H1 (cell line): ENCODE measurements around the gene RFPL1. TPM values are rescaled to one million over a fixed set of nuclear protein-coding genes. Genes with fewer than 3 reads are reported as not detected.
"Not testable (repeated sequence)": the region's sequence is repeated elsewhere in the genome, so short reads cannot be mapped to it uniquely, and the experiment has no call there.

Experiments
- CTCF ChIA-PET: fragments of 300-600 bp; sonication (Branson Sonifier 250); formaldehyde crosslinking; loops from one replicate; lab custom pipeline; 2021; ENCODE audit not compliant: partially characterized antibody; lab: Charles Lee
- POLR2A ChIA-PET: fragments of 300-600 bp; sonication (Branson Sonifier 250); formaldehyde crosslinking; loops from one replicate; lab custom pipeline; 2021; ENCODE audit warnings: inconsistent platforms; ENCODE audit not compliant: partially characterized antibody; lab: Charles Lee
- DNase-seq, 2 experiments: peaks; one replicate each; pipeline versions ENCODE4 v3.0.0 to v3.0.0-alpha.2; 2010 to 2022; ENCODE audit warnings: low spot score in 2 of 2, low read depth in 1 of 2, mixed read lengths in 1 of 2
- FAIRE-seq: peaks from 2 replicates; lab custom pipeline; 2011; peaks lifted over from hg19 to GRCh38; lab: Jason Lieb, UNC
- H2AFZ ChIP-seq: 2 replicates; pipeline ENCODE4 v1.8.1; 2012; ENCODE audit warnings: low read length, inconsistent platforms
- H2AK5ac ChIP-seq: 2 replicates; pipeline ENCODE4 v1.6.1; 2013; ENCODE audit warnings: low read depth, low read length
- H2BK120ac ChIP-seq: replicated peaks from 2 replicates; pipeline ENCODE3; 2013; ENCODE audit warnings: low read depth, low read length, inconsistent platforms
- H2BK12ac ChIP-seq: 2 replicates; pipeline ENCODE4 v1.6.1; 2013; ENCODE audit warnings: low read depth, low read length
- H2BK15ac ChIP-seq: 2 replicates; pipeline ENCODE4 v1.6.1; 2013; ENCODE audit warnings: low read length
- H2BK20ac ChIP-seq: 2 replicates; pipeline ENCODE4 v1.6.1; 2013; ENCODE audit warnings: low read length
- H2BK5ac ChIP-seq: 2 replicates; pipeline ENCODE4 v1.6.1; 2013; ENCODE audit warnings: low read depth, low read length
- H3K14ac ChIP-seq: 2 replicates; pipeline ENCODE4 v1.6.1; 2013; ENCODE audit warnings: inconsistent platforms; ENCODE audit not compliant: insufficient read length
- H3K18ac ChIP-seq: 2 replicates; pipeline ENCODE4 v1.6.1; 2013; ENCODE audit warnings: low read length; ENCODE audit errors: extremely low read depth
- H3K23ac ChIP-seq: 2 replicates; pipeline ENCODE4 v1.6.1; 2013; ENCODE audit warnings: inconsistent platforms; ENCODE audit not compliant: insufficient read length
- H3K23me2 ChIP-seq: 2 replicates; pipeline ENCODE4 v1.6.1; 2013; ENCODE audit warnings: low read depth, low read length
- H3K27ac ChIP-seq: 2 replicates; pipeline ENCODE4 v1.6.1; 2011; ENCODE audit warnings: low read depth, low read length, inconsistent platforms
- H3K27me3 ChIP-seq, 4 experiments: replicated peaks in 1 of 4; 1 replicate in 1 of 4; 2 replicates in 3 of 4; pipeline versions ENCODE4 v1.6.1 to v1.8.1; 2011 to 2013; ENCODE audit warnings: low read length in 3 of 4, mild to moderate bottlenecking in 3 of 4, inconsistent platforms in 2 of 4, mixed read lengths in 2 of 4, moderate library complexity in 1 of 4; ENCODE audit not compliant: control insufficient read depth in 3 of 4, insufficient read depth in 3 of 4; ENCODE audit errors: extremely low read depth in 1 of 4
- H3K36me3 ChIP-seq, 4 experiments: 2 replicates each; pipeline versions ENCODE4 v1.6.1 to v1.8.1; 2011 to 2013; ENCODE audit warnings: mild to moderate bottlenecking in 4 of 4, low read length in 3 of 4, moderate library complexity in 2 of 4, control low read depth in 1 of 4, inconsistent platforms in 1 of 4; ENCODE audit not compliant: insufficient read depth in 4 of 4, control insufficient read depth in 2 of 4
- H3K4ac ChIP-seq: replicated peaks from 2 replicates; pipeline ENCODE3; 2013; ENCODE audit warnings: low read length, low read depth, mixed read lengths, inconsistent platforms; ENCODE audit not compliant: insufficient read length
- H3K4me1 ChIP-seq, 4 experiments: replicated peaks in 1 of 4; 1 replicate in 1 of 4; 2 replicates in 3 of 4; pipeline versions ENCODE4 v1.6.1 to v1.8.1; 2011 to 2013; ENCODE audit warnings: low read length in 3 of 4, inconsistent platforms in 2 of 4, mixed read lengths in 1 of 4; ENCODE audit not compliant: insufficient read depth in 4 of 4, control insufficient read depth in 3 of 4
- H3K4me2 ChIP-seq, 2 experiments: 2 replicates each; pipeline versions ENCODE4 v1.6.1 to v1.8.1; 2011 to 2013; ENCODE audit warnings: low read depth in 2 of 2, low read length in 2 of 2, control low read depth in 1 of 2, inconsistent platforms in 1 of 2, mild to moderate bottlenecking in 1 of 2; ENCODE audit not compliant: insufficient read depth in 1 of 2
- H3K4me3 ChIP-seq, 4 experiments: fragments of 200-600, 300-600 bp in 1 of 4; sonication (generic), shearing (Covaris generic), sonication (Bioruptor Twin) in 1 of 4; 2 replicates each; pipeline versions ENCODE4 v1.5.1 to v1.8.1; 2011 to 2016; ENCODE audit warnings: low read length in 4 of 4, low read depth in 3 of 4, control low read depth in 2 of 4, inconsistent platforms in 2 of 4, mild to moderate bottlenecking in 2 of 4, mixed read lengths in 1 of 4, moderate library complexity in 1 of 4; ENCODE audit not compliant: insufficient read depth in 2 of 4; ENCODE audit errors: extremely low read depth in 1 of 4
- H3K56ac ChIP-seq: replicated peaks from 2 replicates; pipeline ENCODE3; 2013; ENCODE audit warnings: low read depth, mild to moderate bottlenecking, mixed read lengths, low read length, inconsistent platforms; ENCODE audit not compliant: insufficient read length
- H3K79me1 ChIP-seq: 2 replicates; pipeline ENCODE4 v1.6.1; 2013; ENCODE audit warnings: low read depth, low read length, control low read depth
- H3K79me2 ChIP-seq, 2 experiments: 2 replicates each; pipeline versions ENCODE4 v1.6.1 to v1.8.1; 2012 to 2013; ENCODE audit warnings: low read length in 2 of 2, mild to moderate bottlenecking in 2 of 2, inconsistent platforms in 1 of 2; ENCODE audit not compliant: insufficient read depth in 2 of 2, control insufficient read depth in 1 of 2
- H3K9ac ChIP-seq, 4 experiments: replicated peaks in 1 of 4; 1 replicate in 1 of 4; 2 replicates in 3 of 4; pipeline versions ENCODE4 v1.6.1 to v1.8.1; 2011 to 2013; ENCODE audit warnings: low read depth in 3 of 4, low read length in 3 of 4, control low read depth in 2 of 4, mild to moderate bottlenecking in 2 of 4, moderate library complexity in 2 of 4, inconsistent platforms in 1 of 4; ENCODE audit errors: extremely low read depth in 1 of 4
- H3K9me3 ChIP-seq, 2 experiments: 2 replicates each; pipeline versions ENCODE4 v1.6.1 to v1.8.1; 2012 to 2013; ENCODE audit warnings: mild to moderate bottlenecking in 2 of 2, moderate library complexity in 2 of 2, control low read depth in 1 of 2, inconsistent platforms in 1 of 2, low read depth in 1 of 2, low read length in 1 of 2, mixed read lengths in 1 of 2; ENCODE audit not compliant: insufficient read depth in 2 of 2
- H4K20me1 ChIP-seq, 2 experiments: replicated peaks in 1 of 2; 2 replicates each; pipeline versions ENCODE3 to v1.8.1; 2011 to 2013; ENCODE audit warnings: inconsistent platforms in 2 of 2, low read length in 2 of 2, mild to moderate bottlenecking in 1 of 2; ENCODE audit not compliant: insufficient read depth in 2 of 2, control insufficient read depth in 1 of 2
- H4K5ac ChIP-seq: 2 replicates; pipeline ENCODE4 v1.6.1; 2013; ENCODE audit warnings: low read length, low read depth, mixed read lengths, inconsistent platforms; ENCODE audit not compliant: insufficient read length
- H4K8ac ChIP-seq: 2 replicates; pipeline ENCODE4 v1.8.0; 2013; ENCODE audit warnings: mild to moderate bottlenecking, moderate library complexity, low read length, inconsistent platforms; ENCODE audit not compliant: insufficient read depth; ENCODE audit errors: extremely low read depth
- H4K91ac ChIP-seq: replicated peaks from 2 replicates; pipeline ENCODE3; 2013; ENCODE audit warnings: low read length, mixed read lengths, inconsistent platforms; ENCODE audit not compliant: insufficient read length
- HDAC2 ChIP-seq, 2 experiments: fragments of 300-600 bp in 1 of 2; sonication (generic) in 1 of 2; IDR thresholded peaks; 2 replicates each; pipeline ENCODE4 v1.6.1; 2011 to 2012; ENCODE audit warnings: low read depth in 2 of 2, low read length in 2 of 2, mild to moderate bottlenecking in 2 of 2, moderate library complexity in 2 of 2, borderline replicate concordance in 1 of 2, inconsistent platforms in 1 of 2
- RNF2 ChIP-seq: fragments of 200-900, 300-1000 bp; sonication (generic); IDR thresholded peaks from 2 replicates; pipeline ENCODE4 v1.7.1; 2016; ENCODE audit warnings: borderline replicate concordance, low read depth, mild to moderate bottlenecking, antibody characterized with exemption, low read length; ENCODE audit not compliant: poor library complexity, severe bottlenecking; ENCODE audit errors: missing control alignments
- WGBS, 2 experiments: shearing (Covaris generic) in 1 of 2; methylation state at CpG; one replicate each; pipeline versions ENCODE4 v1.1.6 to v1.1.7; 2013 to 2015; ENCODE audit warnings: low lambda C conversion rate in 2 of 2, mixed read lengths in 2 of 2, inconsistent platforms in 1 of 2, low coverage in 1 of 2, missing lambda C conversion rate in 1 of 2; ENCODE audit not compliant: insufficient replicate concordance in 2 of 2, insufficient coverage in 1 of 2, insufficient read length in 1 of 2; ENCODE audit errors: extremely low coverage in 1 of 2, missing lambda C conversion rate in 1 of 2; 5-methylcytosine and 5-hydroxymethylcytosine counted together
- polyA plus RNA-seq, 7 experiments: library from polyadenylated mRNA; depleted of rRNA in 3 of 7; stranded (reverse) in 5 of 7; unstranded in 2 of 7; fragments of >200 nt in 5 of 7; fragments of 200-250 nt in 2 of 7; gene quantifications; 1 replicate in 5 of 7; 2 replicates in 1 of 7; 4 replicates in 1 of 7; pipeline versions ENCODE4 v1.2.1 to v1.2.3, GENCODE V29; 2011 to 2013; ENCODE audit warnings: missing spikeins in 2 of 7, mixed read lengths in 2 of 7
- total RNA-seq: library from RNA; stranded (reverse); fragmentation: NEBNext Ultra II Directional; extraction: Animal tissue kit (Norgen Biotek cat#: 25700); gene quantifications from 2 replicates; pipeline ENCODE4 v1.2.1, GENCODE V29; 2021
- TF ChIP-seq, protein P1 (sequence below): IDR thresholded peaks from 2 replicates; pipeline ENCODE4 v1.6.1; 2011; ENCODE audit warnings: low read depth, mild to moderate bottlenecking, low read length; ENCODE audit not compliant: insufficient read depth

RFPL1 gene
- total and polyA plus RNA-seq, 2 of the 8 experiments (the other 6 are each of a cell fraction or from before 2014, with no cell fraction given): not detected

DNA sequence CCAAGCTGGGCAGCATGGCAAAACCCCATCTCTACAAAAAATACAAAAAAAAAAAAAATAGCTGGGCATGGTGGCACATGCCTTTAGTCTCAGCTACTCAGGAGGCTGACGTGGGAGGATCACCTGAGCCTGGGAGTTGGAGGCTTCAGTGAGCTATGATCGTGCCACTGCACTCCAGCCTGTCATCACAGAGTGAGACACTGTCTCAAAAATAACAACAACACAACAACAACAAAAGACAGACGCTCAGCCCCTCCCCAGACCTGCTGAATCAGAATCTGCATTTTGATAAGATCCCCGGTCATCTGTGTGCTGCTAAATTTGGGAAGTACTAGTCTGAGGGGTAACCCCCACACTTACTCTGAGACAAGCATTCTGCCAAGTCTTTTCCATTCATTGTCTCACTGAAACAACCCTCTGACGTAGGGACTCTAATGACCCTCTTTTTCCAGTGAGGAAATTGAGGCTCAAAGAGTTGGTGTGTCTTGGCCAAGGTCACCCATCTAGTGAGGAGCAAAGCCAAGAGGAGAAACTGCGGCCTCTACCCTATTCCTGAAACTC is 49.1 kb downstream of the RFPL1 start (continued):
- no peak for TF ChIP-seq HDAC2 (IDR thresholded peaks at IDR 0.05; ENCODE audit: borderline replicate concordance in 1 of 2, low read depth in 2 of 2, low read length in 2 of 2)
- no peak for TF ChIP-seq RNF2
- TF ChIP-seq, protein P1, sequence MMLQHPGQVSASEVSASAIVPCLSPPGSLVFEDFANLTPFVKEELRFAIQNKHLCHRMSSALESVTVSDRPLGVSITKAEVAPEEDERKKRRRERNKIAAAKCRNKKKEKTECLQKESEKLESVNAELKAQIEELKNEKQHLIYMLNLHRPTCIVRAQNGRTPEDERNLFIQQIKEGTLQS: no peak

GRCh38 chr22:29489127-29489780 is 50.9 kb downstream of the RFPL1 start:
- H3K23me2 ChIP-seq, H3K4me3 ChIP-seq, H3K4me2 ChIP-seq, H3K36me3 ChIP-seq, H2BK12ac ChIP-seq, DNase-seq, H2BK15ac ChIP-seq, H4K8ac ChIP-seq, H3K79me2 ChIP-seq, H2BK5ac ChIP-seq, H3K14ac ChIP-seq, H3K27ac ChIP-seq, H3K56ac ChIP-seq, H4K5ac ChIP-seq, H3K27me3 ChIP-seq, H3K4me1 ChIP-seq, H2AFZ ChIP-seq, H3K18ac ChIP-seq, H3K9ac ChIP-seq, H4K91ac ChIP-seq, H3K4ac ChIP-seq, H2BK120ac ChIP-seq, FAIRE-seq, H2BK20ac ChIP-seq, H3K9me3 ChIP-seq, H3K79me1 ChIP-seq, H4K20me1 ChIP-seq, H2AK5ac ChIP-seq, H3K23ac ChIP-seq: not testable (repeated sequence)
- 81% methylated on average over 7 of the region's 8 CpGs; no CpG with 5 or more reads in 1 of the 2 experiments for WGBS, 2 experiments
- POLR2A ChIA-PET: interaction anchor here (0.7 kb wide), 1 partner anchor 119 kb away, joined by 3 read pairs; no protein-coding TSS in a partner anchor
- CTCF ChIA-PET: interaction anchor here (1.0 kb wide), 1 partner anchor 18 kb away, joined by 3 read pairs; no protein-coding TSS in a partner anchor
